SK-N-SH (cell line): ENCODE measurements around the gene PDLIM4. TPM values are rescaled to one million over a fixed set of nuclear protein-coding genes. Genes with fewer than 3 reads are reported as not detected.

Experiments
- JUND ChIP-seq: IDR thresholded peaks from 2 replicates; pipeline ENCODE4 v1.4.0; 2012
- TEAD4 ChIP-seq: IDR thresholded peaks from 2 replicates; pipeline ENCODE4 v1.4.0; 2012; ENCODE audit warnings: mild to moderate bottlenecking, borderline replicate concordance; ENCODE audit not compliant: insufficient read depth
- ZBTB33 ChIP-seq: IDR thresholded peaks from 2 replicates; pipeline ENCODE4 v1.4.0; 2012; ENCODE audit warnings: low read depth, borderline replicate concordance
- polyA plus RNA-seq, 3 experiments: library from polyadenylated mRNA; depleted of rRNA; stranded (reverse); fragments of >200 nt; gene quantifications; 2 replicates each; pipeline ENCODE4 v1.2.3, GENCODE V29; 2012
- TF ChIP-seq, protein P1 (sequence below): IDR thresholded peaks from 2 replicates; pipeline ENCODE4 v1.4.0; 2012; ENCODE audit warnings: low read depth, borderline replicate concordance

PDLIM4 gene
- polyA plus RNA-seq, 1 of the 3 experiments (the other 2 are of a cell fraction) = 57.1 TPM

GRCh38 chr5:132322266-132322665 is 64.8 kb downstream of the PDLIM4 start (continued):
- TF ChIP-seq TEAD4 = no peak
- TF ChIP-seq, protein P1, sequence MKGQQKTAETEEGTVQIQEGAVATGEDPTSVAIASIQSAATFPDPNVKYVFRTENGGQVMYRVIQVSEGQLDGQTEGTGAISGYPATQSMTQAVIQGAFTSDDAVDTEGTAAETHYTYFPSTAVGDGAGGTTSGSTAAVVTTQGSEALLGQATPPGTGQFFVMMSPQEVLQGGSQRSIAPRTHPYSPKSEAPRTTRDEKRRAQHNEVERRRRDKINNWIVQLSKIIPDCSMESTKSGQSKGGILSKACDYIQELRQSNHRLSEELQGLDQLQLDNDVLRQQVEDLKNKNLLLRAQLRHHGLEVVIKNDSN = no peak
- TF ChIP-seq JUND = no peak
- no peak for TF ChIP-seq ZBTB33

Other genes starting within 250 kb of the PDLIM4 start
- 0.29 and 0.46 TPM in 2 replicates for gene ACSL6, start 246.0 kb upstream of the PDLIM4 start, polyA plus RNA-seq (2012; rRNA removed)
- gene IL3, start 197.0 kb upstream of the PDLIM4 start, polyA plus RNA-seq (2012; rRNA removed) = not detected in 2 replicates
- 0.70 and 0.97 TPM in 2 replicates for gene CSF2, start 183.9 kb upstream of the PDLIM4 start, polyA plus RNA-seq (2012; rRNA removed)
- gene P4HA2, start 29.8 kb upstream of the PDLIM4 start, polyA plus RNA-seq (2012; rRNA removed) = 67.2 and 73.5 TPM in 2 replicates
- 3.3 and 3.8 TPM in 2 replicates for gene SLC22A4, start 36.7 kb downstream of the PDLIM4 start, polyA plus RNA-seq (2012; rRNA removed)
- 8.3 and 12.3 TPM in 2 replicates for gene SLC22A5, start 112.0 kb downstream of the PDLIM4 start, polyA plus RNA-seq (2012; rRNA removed)
- gene IRF1, start 233.1 kb downstream of the PDLIM4 start, polyA plus RNA-seq (2012; rRNA removed) = 13.8 and 15.2 TPM in 2 replicates